Measurements from ENCODE around the gene CTNNA1.

DNA sequence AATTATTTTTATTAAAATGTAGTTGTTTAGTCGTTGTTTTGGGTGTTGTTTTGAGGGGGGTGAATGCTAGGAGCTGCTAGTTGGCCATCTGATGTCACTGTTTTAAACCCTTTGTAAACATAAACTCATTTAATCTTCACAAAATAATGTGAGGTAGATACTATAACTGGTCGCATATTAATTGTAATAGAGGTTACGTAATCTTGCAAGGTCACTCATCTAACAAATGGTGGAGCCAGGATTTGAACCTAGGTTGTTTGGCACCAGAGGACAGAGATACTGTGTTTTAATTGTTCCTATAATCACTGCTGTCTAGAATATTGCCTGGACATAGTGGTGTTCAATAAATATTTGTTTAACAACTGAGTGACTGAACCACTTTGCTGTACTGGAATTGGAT is 67.5 kb downstream of the CTNNA1 start:
- TF ChIP-seq YY1 (IDR thresholded peaks at IDR 0.05; ENCODE audit: insufficient read depth, insufficient read length) (no peak), SUZ12 (IDR thresholded peaks at IDR 0.05; ENCODE audit: extremely low read depth, insufficient read depth, insufficient read length) (no peak), ZNF274 (IDR thresholded peaks at IDR 0.05; ENCODE audit: low read depth, low read length) (no peak)
